Neural progenitor cell (in vitro differentiated cells): ENCODE data around the gene CEP95. TPM values are rescaled to one million over a fixed set of nuclear protein-coding genes. Genes with fewer than 3 reads are reported as not detected.

ENCODE experiments used
- DNase-seq: peaks from one replicate; pipeline ENCODE4 v3.0.0-alpha.2; 2016; ENCODE audit warnings: low spot score
- H2AFZ ChIP-seq: fragments of 200-600 bp; sonication (generic); replicated peaks from 2 replicates; pipeline ENCODE4 v1.6.1; 2016; ENCODE audit warnings: antibody characterized with exemption
- H3F3A ChIP-seq: fragments of 200-600 bp; sonication (generic); 2 replicates; pipeline ENCODE4 v1.6.1; 2016; ENCODE audit warnings: antibody characterized with exemption, low read depth
- H3K27ac ChIP-seq: fragments of 200-600 bp; sonication (generic); 2 replicates; pipeline ENCODE4 v1.5.1; 2016; ENCODE audit warnings: mild to moderate bottlenecking
- H3K27me3 ChIP-seq: fragments of 200-600 bp; sonication (generic); 2 replicates; pipeline ENCODE4 v1.6.1; 2016; ENCODE audit warnings: mild to moderate bottlenecking, moderate library complexity
- H3K36me3 ChIP-seq: fragments of 200-600 bp; sonication (generic); 2 replicates; pipeline ENCODE4 v1.5.1; 2016
- H3K4me1 ChIP-seq: fragments of 200-600 bp; sonication (generic); 2 replicates; pipeline ENCODE4 v1.6.1; 2016; ENCODE audit warnings: mixed run types
- H3K4me2 ChIP-seq: fragments of 200-600 bp; sonication (generic); 2 replicates; pipeline ENCODE4 v1.6.1; 2016
- H3K4me3 ChIP-seq: fragments of 200-600 bp; sonication (generic); 2 replicates; pipeline ENCODE4 v1.5.1; 2016
- H3K79me2 ChIP-seq: fragments of 200-600 bp; sonication (generic); 2 replicates; pipeline ENCODE4 v1.6.1; 2016; ENCODE audit warnings: low read depth
- H3K9ac ChIP-seq: fragments of 200-600 bp; sonication (generic); 2 replicates; pipeline ENCODE4 v1.6.1; 2016
- H3K9me3 ChIP-seq: fragments of 200-600 bp; sonication (generic); 2 replicates; pipeline ENCODE4 v1.5.1; 2016; ENCODE audit warnings: low read depth
- H4K20me1 ChIP-seq: fragments of 200-600 bp; sonication (generic); 2 replicates; pipeline ENCODE4 v1.6.1; 2016; ENCODE audit warnings: low read depth
- H3K27ac Mint-ChIP-seq: 3 replicates; pipeline ENCODE4 v1.8.0; 2021; ENCODE audit warnings: mixed read lengths
- H3K27me3 Mint-ChIP-seq: 2 replicates; pipeline ENCODE4 v1.8.0; 2022; ENCODE audit warnings: low read depth, mild to moderate bottlenecking, inconsistent platforms, moderate library complexity, mixed read lengths; ENCODE audit not compliant: insufficient read depth
- H3K36me3 Mint-ChIP-seq: 3 replicates; pipeline ENCODE4 v1.8.0; 2021; ENCODE audit warnings: mixed read lengths
- H3K4me1 Mint-ChIP-seq: 3 replicates; pipeline ENCODE4 v1.8.0; 2021; ENCODE audit warnings: mixed read lengths
- H3K4me3 Mint-ChIP-seq: 3 replicates; pipeline ENCODE4 v1.8.0; 2021; ENCODE audit warnings: mild to moderate bottlenecking, moderate library complexity, mixed read lengths
- H3K9me3 Mint-ChIP-seq: 3 replicates; pipeline ENCODE4 v1.8.0; 2020; ENCODE audit warnings: mixed read lengths
- EZH2 ChIP-seq: fragments of 200-600 bp; sonication (generic); IDR thresholded peaks from 2 replicates; pipeline ENCODE4 v1.6.1; 2017; ENCODE audit warnings: antibody characterized with exemption, mild to moderate bottlenecking, moderate library complexity
- EZH2phosphoT487 ChIP-seq: fragments of 200-600 bp; sonication (generic); IDR thresholded peaks from 2 replicates; pipeline ENCODE4 v1.6.1; 2017; ENCODE audit warnings: antibody characterized with exemption
- total RNA-seq: library from RNA; depleted of rRNA; stranded (reverse); fragments of >200 nt; gene quantifications from 2 replicates; pipeline ENCODE4 v1.2.3, GENCODE V29; 2015; ENCODE audit warnings: low replicate concordance
- TF ChIP-seq, protein P1 (sequence below): fragments of 200-600 bp; sonication (generic); IDR thresholded peaks from 2 replicates; pipeline ENCODE4 v1.5.1; 2017; ENCODE audit warnings: antibody characterized with exemption, mild to moderate bottlenecking

The CEP95 gene
- total RNA-seq, 1 donor from 2014 or later = 76.9 TPM

DNA sequence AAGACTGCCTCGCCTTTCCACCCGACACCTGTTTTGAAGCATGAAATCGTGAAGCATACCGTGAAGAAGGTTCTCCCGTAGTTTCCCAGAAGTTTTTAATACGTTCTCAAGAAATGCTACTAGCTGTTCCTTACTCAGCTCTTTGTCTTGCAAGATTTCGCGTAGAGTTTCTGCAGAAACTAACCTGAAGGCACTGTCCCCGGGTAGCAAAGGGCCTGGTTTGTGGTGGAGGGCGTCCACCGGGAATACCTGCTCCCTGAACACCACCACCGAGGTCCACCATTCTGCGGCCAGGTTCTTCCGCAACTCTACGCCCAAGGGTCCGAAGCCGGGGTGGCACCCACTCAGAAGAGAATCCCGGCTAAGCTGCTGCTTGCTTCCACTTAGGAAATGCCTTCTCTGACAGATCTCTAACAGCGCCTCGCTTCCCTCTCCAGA is 10.4 kb upstream of the CEP95 start:
- H3K9me3 ChIP-seq = no peaks in the 10 kb centered on the region
- H3K9ac ChIP-seq = peak overlapping the region; percentile 40
- Mint-ChIP-seq H3K9me3 (no peaks in the 10 kb centered on the region), H3K4me3 (peak overlapping the region; percentile 99), H3K36me3 (peaks cover 31% of the 10 kb centered on the region), H3K4me1 (peaks cover 37% of the 10 kb centered on the region), H3K27ac (peak overlapping the region; percentile 3), H3K27me3 (peaks cover 7% of the 10 kb centered on the region)
- TF ChIP-seq, protein P1, sequence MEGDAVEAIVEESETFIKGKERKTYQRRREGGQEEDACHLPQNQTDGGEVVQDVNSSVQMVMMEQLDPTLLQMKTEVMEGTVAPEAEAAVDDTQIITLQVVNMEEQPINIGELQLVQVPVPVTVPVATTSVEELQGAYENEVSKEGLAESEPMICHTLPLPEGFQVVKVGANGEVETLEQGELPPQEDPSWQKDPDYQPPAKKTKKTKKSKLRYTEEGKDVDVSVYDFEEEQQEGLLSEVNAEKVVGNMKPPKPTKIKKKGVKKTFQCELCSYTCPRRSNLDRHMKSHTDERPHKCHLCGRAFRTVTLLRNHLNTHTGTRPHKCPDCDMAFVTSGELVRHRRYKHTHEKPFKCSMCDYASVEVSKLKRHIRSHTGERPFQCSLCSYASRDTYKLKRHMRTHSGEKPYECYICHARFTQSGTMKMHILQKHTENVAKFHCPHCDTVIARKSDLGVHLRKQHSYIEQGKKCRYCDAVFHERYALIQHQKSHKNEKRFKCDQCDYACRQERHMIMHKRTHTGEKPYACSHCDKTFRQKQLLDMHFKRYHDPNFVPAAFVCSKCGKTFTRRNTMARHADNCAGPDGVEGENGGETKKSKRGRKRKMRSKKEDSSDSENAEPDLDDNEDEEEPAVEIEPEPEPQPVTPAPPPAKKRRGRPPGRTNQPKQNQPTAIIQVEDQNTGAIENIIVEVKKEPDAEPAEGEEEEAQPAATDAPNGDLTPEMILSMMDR = no peak
- TF ChIP-seq EZH2 = no peak
- TF ChIP-seq EZH2phosphoT487 = no peak
- peaks cover 60% of the 10 kb centered on the region for H3K79me2 ChIP-seq
- peak overlapping the region; percentile 91 for H3K27ac ChIP-seq
- DNase-seq = no peak
- no peaks in the 10 kb centered on the region for H3K27me3 ChIP-seq
- H3F3A ChIP-seq = peaks cover 50% of the 10 kb centered on the region
- peak overlapping the region; percentile 77 for H3K4me3 ChIP-seq
- H3K4me1 ChIP-seq = peaks cover 10% of the 10 kb centered on the region
- peaks cover 61% of the 10 kb centered on the region for H4K20me1 ChIP-seq
- peak overlapping the region; percentile 84 for H2AFZ ChIP-seq
- peaks cover 40% of the 10 kb centered on the region for H3K36me3 ChIP-seq
- peak overlapping the region; percentile 91 for H3K4me2 ChIP-seq

DNA sequence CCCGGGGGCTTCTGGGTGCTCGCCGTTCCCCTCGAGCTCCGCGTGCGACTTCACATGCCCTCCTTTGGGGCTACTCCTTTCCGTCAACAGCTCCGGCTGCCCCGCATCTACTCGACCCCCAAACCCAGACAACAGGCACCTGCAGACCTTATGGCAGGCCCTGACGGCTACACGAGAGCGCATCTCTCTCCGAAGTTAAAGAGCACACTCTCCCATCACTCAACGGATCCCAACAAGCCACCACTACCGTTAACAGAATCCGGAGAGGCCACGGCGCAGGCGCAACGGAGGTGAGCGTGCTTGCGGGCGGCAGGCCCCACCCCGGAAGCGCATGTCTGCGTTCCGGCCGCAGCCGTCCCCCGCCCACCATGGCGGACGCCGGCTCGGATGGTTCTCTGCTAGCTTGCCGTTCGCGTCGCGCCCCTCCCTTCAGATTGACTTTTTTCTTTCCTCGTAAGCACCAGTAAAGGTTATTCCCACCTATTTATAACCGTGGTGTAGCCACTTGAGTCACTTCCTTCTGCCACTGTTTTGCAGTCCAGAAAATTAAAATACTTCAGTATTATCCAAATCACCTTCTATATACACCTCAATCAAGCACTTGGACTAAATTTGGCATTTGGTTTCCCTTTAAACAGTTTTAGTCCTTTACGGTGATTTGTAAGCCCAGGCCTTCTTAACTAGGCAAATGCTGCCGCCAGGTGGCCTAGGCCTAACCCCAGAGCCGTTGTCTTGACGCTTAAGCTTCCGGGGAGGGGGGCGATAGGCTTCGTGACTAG is 9.8 kb upstream of the CEP95 start, which contains the start of gene POLG2:
Gene POLG2, minus strand, starts transcription at position 269 of the 779 bp plus-strand sequence. Its CDS starts 86 bp downstream, at position 183.
- Histone ChIP-seq H3K4me2 (peak within 1 kb of the TSS; percentile 91), H3K36me3 (peaks cover 40% of the 10 kb centered on the region), H3K9me3 (no peaks in the 10 kb centered on the region), H4K20me1 (peaks cover 67% of the 10 kb centered on the region), H3K79me2 (peaks cover 66% of the 10 kb centered on the region), H3K9ac (peak within 1 kb of the TSS; percentile 52), H2AFZ (peak within 1 kb of the TSS; percentile 84), H3K27ac (peak within 1 kb of the TSS; percentile 91), H3K4me3 (peak within 1 kb of the TSS; percentile 77), H3F3A (peaks cover 56% of the 10 kb centered on the region), H3K4me1 (peaks cover 10% of the 10 kb centered on the region), H3K27me3 (no peaks in the 10 kb centered on the region)
- peaks cover 7% of the 10 kb centered on the region for H3K27me3 Mint-ChIP-seq
- H3K36me3 Mint-ChIP-seq = peaks cover 33% of the 10 kb centered on the region
- peak within 1 kb of the TSS; percentile 99 for H3K4me3 Mint-ChIP-seq
- peaks cover 37% of the 10 kb centered on the region for H3K4me1 Mint-ChIP-seq
- TF ChIP-seq EZH2 (peak; percentile 37), EZH2phosphoT487 (no peak)
- TF ChIP-seq, protein P1 = peak; percentile 70
- H3K27ac Mint-ChIP-seq = peak within 1 kb of the TSS; percentile 94
- peak; percentile 97 for DNase-seq
- no peaks in the 10 kb centered on the region for H3K9me3 Mint-ChIP-seq

DNA sequence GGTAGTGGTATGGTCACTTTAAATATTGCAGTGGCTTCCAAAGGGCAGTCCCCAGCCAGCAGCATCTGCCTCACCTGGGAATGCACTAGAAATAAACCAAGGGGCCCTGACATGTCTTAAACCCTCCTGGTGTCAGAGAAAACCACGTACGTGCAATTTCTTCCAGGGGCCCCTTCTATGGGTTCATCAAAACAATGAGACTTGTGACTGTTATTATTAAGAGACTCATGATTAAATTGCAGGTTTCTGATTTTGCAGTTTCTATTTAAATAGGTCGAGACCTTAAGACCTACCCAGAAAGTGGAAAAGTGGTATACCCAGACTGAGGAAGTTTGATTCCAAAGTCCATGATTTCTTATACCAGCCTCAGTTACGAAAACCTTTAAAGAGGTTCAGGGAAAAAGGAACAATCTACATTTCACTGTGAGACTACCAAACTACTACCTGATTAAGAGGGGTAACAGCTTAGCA is 9.2 kb upstream of the CEP95 start:
- Histone ChIP-seq H3K4me3 (peak overlapping the region; percentile 77), H3K9me3 (no peaks in the 10 kb centered on the region), H3K27ac (peak overlapping the region; percentile 91), H2AFZ (no peak overlapping the region), H3K36me3 (peaks cover 40% of the 10 kb centered on the region), H3K9ac (no peak overlapping the region), H3K4me2 (peak overlapping the region; percentile 91), H3K27me3 (no peaks in the 10 kb centered on the region), H4K20me1 (peaks cover 73% of the 10 kb centered on the region), H3K79me2 (peaks cover 73% of the 10 kb centered on the region), H3K4me1 (peaks cover 10% of the 10 kb centered on the region), H3F3A (peaks cover 63% of the 10 kb centered on the region)
- H3K36me3 Mint-ChIP-seq = peaks cover 36% of the 10 kb centered on the region
- DNase-seq = no peak
- peaks cover 7% of the 10 kb centered on the region for H3K27me3 Mint-ChIP-seq
- H3K4me3 Mint-ChIP-seq = peak overlapping the region; percentile 99
- peak overlapping the region; percentile 17 for H3K27ac Mint-ChIP-seq
- peaks cover 39% of the 10 kb centered on the region for H3K4me1 Mint-ChIP-seq
- TF ChIP-seq EZH2phosphoT487 = no peak
- H3K9me3 Mint-ChIP-seq = no peaks in the 10 kb centered on the region
